NCI-H2196 (cell line): ENCODE data around the gene ZNF512B.
A peak's percentile ranks its signal among the peaks of the same experiment; 100 is the strongest.
"Not testable (repeated sequence)": the region's sequence is repeated elsewhere in the genome, so short reads cannot be mapped to it uniquely, and the experiment has no call there.

Experiments
- DNase-seq: peaks from one replicate; lab custom pipeline; 2025; ENCODE audit not compliant: unreplicated experiment; lab: John Stamatoyannopoulos, UW

ZNF512B gene, protein sequence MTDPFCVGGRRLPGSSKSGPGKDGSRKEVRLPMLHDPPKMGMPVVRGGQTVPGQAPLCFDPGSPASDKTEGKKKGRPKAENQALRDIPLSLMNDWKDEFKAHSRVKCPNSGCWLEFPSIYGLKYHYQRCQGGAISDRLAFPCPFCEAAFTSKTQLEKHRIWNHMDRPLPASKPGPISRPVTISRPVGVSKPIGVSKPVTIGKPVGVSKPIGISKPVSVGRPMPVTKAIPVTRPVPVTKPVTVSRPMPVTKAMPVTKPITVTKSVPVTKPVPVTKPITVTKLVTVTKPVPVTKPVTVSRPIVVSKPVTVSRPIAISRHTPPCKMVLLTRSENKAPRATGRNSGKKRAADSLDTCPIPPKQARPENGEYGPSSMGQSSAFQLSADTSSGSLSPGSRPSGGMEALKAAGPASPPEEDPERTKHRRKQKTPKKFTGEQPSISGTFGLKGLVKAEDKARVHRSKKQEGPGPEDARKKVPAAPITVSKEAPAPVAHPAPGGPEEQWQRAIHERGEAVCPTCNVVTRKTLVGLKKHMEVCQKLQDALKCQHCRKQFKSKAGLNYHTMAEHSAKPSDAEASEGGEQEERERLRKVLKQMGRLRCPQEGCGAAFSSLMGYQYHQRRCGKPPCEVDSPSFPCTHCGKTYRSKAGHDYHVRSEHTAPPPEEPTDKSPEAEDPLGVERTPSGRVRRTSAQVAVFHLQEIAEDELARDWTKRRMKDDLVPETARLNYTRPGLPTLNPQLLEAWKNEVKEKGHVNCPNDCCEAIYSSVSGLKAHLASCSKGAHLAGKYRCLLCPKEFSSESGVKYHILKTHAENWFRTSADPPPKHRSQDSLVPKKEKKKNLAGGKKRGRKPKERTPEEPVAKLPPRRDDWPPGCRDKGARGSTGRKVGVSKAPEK

DNA sequence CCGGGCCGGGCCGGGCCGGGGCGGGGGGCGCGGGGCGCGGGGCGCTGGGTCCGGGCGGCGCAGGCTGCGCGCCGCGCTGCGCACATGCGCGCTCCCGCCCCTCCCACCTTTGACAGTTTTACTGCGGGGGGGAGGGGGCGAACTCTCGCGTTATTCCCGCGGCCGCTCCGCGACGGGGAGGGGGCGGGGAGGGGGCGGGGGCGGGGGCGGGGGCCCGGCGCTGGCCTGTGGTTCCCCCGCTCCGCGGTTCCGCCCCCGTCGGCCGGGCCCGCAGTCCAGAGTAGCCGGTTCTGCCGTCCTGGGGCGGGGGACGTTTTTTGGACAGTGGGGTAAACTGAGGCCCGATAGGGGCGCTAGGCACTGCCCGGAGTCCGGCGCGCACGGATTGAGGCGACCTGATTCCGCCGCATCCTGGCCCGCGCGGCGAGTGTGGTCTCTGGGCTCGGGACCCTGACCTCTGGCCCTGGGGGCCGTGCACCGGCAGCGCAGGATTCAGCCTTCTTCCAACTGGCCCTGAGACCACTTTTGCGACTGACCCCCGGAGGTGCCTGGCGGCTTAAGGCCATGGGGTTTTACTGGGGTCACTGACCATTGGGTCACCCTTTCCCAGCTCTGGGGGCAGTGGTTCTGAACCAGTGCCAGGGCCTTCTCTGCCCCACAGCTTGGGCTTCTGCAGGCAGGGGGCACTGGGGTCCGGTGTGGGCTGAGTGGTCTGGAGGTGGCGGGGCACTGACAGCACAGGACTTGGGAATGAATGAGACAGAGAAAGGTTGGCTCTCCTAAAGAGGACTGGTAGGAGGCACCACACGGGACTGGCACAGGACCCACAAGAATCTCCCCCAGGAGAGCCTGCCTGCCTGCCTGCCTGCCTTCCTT lies at the start of gene ZNF512B:
TSS of gene ZNF512B (minus strand) at position 93 of the 876 bp plus-strand sequence. CDS start 1,980 bp downstream, outside the sequence.
- peak; percentile 79 for DNase-seq

DNA sequence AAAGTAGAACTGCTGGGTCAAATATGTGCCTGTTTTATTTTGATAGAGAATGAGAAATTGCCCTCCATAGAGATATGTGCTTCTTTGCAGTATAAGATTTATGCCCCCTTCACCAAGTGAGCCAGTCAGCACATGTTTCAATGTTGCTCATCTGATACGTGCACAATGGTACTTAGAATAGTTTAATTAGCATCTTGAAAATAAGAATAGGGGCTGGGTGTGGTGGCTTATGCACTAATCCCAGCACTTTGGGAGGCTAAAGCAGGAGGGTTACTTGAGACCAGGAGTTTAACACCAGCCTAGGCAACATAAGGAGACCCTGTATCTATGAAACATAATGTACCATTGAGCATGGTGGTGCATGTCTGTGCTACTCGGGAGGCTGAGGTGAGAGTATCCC lies 45.9 kb upstream of the ZNF512B start:
- no peak for DNase-seq

DNA sequence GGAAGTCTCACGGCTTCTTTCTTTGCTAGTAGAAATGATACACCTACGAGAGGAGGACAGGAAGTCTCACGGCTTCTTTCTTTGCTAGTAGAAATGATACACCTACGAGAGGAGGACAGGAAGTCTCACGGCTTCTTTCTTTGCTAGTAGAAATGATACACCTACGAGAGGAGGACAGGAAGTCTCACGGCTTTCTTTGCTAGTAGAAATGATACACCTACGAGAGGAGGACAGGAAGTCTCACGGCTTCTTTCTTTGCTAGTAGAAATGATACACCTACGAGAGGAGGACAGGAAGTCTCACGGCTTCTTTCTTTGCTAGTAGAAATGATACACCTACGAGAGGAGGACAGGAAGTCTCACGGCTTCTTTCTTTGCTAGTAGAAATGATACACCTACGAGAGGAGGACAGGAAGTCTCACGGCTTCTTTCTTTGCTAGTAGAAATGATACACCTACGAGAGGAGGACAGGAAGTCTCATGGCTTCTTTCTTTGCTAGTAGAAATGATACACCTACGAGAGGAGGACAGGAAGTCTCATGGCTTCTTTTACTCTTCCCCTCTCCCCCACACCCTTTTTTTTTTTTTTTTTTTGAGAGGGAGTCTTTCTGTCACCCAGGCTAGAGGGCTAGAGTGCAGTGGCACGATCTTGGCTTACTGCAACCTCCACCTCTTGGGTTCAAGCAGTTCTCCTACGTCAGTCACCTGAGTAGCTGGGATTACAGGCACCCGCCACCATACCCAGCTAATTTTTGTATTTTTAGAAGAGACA lies 42.8 kb upstream of the ZNF512B start:
- not testable (repeated sequence) for DNase-seq

DNA sequence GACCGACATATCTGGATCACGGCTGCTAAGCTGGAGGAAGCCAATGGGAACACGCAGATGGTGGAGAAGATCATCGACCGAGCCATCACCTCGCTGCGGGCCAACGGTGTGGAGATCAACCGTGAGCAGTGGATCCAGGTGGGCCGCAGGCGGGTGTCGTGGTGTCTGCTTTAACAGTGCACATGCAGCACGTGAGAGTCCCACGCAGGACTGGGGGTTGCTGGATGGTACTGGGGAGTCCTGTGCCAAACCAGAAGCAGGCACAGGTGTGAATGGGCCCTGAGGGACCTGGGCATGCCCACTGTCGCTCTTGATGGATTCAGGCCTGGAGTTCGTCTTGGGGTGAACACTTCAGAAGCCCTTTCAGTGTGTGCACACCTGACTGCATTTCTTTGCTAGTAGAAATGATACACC lies 41.6 kb upstream of the ZNF512B start:
- no peak for DNase-seq

DNA sequence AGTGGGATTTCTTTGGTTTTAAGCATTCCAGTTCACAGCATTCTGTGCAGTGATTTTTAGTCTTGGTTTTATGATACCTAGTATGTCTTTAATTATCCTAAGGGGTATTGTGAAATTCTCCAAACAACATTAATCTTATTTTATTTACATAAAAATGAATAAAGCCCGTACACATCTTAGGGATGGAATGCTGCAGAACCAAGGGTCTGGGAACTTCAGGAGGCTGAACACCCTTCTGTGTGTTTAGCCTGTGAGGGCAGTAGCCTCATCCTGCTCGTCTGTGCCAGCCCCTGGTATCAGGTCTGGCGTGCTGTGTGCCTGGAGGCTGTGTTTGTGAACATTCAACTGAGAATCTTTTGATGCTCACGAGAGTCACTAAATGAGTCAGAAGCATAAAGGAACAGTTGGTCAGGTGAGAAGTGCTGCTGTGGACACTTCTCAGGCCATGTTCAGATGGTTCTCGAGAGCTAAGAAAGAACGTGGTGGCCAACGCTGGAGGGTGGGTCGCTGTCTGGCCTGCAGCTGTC lies 41.0 kb upstream of the ZNF512B start:
- no peak for DNase-seq

DNA sequence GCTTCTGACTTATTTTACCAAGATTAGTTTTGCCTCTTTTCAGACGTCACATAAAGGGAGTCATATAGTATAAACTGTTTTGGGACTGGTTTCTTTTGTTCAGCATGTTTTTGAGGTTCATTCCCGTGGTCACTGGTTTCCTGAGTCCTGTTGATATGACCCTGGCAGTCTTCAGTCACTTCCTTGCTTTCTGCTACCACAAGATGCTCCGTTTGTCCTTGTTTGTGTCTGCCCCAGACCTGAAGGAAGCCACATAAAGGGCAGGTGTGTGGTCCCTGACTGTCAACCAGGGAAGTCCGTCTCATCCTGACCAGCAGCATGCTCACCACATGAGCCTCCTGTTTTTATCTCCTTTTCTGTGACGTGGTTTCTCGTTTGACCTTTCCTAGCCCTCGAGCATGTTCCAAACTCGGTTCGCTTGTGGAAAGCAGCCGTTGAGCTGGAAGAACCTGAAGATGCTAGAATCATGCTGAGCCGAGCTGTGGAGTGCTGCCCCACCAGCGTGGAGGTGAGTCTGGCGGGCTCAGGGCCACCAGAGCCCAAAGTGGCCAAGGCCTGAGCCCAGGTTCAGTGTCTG lies 40.2 kb upstream of the ZNF512B start:
- no peak for DNase-seq

DNA sequence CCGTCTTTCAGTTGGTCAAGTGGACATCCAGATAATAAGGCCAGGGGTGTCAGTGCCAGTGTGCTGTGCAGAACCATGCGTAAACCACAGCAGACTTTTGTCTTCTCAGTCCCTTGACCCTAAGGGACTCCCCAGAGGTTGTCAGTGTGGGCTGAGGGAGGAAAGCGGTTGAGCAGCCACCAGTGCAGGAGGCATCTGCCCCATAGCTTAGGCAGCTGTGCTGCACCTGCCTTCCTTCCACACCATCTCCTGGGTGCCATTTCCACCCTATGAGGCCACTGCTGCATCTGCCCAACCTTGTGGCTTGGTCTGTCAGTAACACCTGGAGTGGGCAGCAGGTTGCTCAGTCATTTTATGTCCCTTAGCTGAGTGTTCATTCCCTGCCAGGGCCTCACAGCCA lies 37.2 kb upstream of the ZNF512B start:
- peak; percentile 17 for DNase-seq

DNA sequence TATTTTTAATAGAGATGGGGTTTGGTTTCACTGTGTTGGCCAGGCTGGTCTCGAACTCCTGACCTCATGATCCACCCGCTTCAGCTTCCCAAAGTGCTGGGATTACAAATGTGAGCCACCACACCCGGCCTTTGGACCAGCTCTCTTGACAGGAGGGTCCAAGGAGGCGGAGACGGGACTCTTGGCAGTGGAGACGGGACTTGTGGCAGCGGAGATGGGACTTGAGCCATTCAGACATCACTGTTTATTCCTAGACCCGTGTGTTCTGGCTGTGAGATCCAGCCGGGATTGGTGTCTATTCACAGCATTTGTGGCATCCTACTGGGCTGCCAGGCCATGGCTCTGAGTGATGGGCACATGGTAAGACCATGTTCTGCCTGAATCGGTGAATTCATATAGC lies 36.8 kb upstream of the ZNF512B start:
- DNase-seq: no peak

DNA sequence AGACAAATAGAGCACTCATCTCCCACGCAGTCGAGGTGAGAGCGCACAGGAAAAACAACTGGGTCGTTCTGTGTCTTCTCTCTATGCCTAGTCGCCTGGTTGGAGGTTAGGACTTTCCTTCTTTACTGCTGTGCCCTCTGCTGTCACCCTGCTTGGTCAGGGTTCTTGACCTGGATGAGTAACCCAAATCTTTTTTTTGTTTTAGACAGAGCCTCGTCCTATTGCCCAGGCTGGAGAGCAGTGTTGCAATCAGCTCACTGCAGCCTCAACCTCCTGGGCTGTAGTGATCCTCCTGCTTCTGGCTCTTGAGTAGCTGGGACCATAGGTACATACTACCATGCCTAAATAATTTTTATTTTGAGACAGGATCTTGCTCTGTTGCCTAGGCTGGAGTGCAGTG lies 35.7 kb upstream of the ZNF512B start:
- DNase-seq: no peak

DNA sequence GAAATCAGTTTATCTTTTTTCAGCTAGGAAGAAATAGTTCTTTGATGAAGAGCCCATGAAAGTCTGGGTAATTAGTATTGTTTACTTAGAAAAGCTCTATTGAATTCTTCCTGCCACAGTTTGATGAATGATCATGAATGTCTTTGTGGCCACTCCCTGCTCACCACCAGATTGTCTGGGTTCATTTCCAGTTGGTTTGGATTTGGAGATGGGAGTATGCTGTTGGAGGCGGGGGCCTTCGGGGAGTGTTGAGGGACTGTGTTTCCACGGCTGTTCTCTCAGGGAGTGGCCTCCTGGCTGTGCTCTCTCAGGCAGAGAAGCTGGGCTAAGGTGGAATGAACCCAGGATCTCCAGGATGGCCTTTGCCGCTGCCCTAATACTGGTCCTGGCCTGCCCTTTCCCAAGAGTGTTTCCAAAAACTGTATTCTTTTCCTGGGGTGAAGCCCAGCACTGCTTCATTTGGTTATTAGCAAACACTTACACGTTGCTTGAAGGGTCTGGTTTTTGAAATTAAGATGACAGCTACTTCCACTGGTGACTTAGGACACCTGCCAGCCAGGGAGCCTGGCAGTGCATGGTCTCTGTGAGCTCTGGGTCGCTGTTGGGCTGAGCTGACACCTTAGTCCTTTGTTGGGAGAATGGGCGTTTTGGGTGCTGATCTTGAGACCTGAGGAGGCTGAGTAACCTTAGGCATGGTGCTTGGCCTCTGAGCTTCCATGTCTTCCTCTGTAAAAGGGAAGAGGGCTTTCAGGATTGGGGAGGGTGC lies 34.4 kb upstream of the ZNF512B start:
- DNase-seq: no peak

DNA sequence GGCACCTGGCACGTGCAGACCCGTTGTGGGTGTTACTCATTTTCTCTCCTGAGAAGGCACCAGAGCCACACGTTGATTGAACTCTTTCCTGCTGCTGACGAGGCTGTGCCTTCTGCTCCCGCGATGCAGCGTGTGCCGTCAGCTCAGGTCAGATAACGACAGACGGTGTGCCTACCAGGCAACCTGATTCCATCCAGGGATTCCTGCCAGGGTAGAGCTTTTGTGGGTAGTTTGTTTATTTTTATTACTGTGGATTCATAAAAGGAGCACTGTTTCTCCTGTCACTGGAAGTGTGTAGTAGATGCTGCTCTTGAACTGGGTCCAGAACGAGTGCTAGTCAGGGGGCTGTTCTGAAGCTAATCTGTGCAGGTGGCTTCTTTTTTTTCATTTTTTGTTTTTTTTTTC lies 31.9 kb upstream of the ZNF512B start:
- DNase-seq: peak; percentile 92

DNA sequence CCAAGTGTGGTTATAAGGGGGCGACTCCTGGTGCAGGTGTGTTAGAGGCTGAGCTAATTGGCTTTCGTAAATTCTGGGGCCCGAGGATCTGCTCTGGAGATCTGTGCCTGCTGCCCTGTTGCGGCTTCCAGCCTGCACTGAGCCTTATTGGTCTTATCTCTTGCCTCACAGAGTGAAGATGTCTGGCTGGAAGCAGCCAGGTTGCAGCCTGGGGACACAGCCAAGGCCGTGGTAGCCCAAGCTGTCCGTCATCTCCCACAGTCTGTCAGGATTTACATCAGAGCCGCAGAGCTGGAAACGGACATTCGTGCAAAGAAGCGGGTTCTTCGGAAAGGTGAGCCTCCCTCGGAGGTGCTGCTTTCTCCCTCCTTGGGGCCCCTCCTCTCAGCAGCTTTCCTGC lies 31.2 kb upstream of the ZNF512B start:
- DNase-seq: no peak

DNA sequence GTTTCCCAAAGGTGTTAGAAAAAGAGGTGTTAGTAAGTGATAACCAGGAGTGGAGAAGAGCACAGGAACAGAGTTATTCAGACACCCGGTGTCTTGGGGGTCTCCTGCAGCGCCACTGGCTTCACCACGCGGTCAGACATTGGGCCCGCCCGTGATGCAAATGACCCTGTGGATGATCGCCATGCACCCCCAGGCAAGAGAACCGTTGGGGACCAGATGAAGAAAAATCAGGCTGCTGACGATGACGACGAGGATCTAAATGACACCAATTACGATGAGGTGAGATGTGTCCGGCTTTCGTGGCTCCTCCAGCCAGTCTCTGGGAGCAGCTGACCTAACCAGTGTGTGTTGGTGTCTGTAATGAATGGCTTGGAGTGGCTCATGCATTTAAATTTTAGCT lies 13.2 kb upstream of the ZNF512B start:
- DNase-seq: no peak

DNA sequence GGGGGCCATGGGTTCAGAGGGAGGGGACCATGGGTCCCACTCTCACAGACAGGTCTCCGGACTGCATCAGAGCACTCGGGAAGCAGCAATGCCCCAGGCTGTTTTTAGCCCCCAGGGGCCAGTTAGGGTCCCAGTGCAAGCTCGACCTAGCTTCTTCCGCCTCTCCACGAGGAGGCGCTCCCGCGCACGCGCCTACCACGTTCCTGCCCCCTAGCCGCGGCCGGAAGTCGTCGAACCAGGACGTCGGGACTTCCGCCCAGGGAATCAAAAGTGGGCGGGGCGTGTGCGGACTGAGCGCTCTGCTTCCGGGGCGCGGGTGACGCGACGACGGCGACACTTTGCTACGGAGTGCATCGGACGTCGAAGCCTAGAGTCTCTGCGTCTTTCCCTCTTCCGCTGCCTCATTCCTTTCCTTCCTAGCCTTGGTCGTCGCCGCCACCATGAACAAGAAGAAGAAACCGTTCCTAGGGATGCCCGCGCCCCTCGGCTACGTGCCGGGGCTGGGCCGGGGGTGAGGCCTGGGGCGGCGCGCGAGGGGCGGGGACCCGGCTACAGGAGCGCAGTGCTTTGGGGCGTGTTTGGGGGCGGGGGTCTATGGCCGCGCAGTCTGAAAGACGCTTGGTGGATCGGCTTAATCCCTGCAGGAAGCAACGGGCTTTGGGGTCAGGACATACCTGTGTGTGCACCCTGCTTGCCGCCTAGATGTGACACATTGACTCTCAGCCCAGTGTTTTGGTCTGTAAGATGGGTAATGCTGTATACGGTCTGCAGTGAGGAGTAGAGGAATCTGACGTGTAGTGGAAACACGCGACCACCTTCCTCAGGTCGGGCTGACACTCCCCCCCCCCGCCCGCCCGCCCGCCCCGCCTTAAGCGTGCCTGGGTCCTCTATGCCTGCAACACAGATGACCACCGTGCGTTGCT lies 11.3 kb upstream of the ZNF512B start, which contains the start of gene PRPF6:
TSS of gene PRPF6 (plus strand) at position 327 of the 923 bp plus-strand sequence. CDS start at position 441, 114 bp downstream.
- DNase-seq: peak; percentile 99

DNA sequence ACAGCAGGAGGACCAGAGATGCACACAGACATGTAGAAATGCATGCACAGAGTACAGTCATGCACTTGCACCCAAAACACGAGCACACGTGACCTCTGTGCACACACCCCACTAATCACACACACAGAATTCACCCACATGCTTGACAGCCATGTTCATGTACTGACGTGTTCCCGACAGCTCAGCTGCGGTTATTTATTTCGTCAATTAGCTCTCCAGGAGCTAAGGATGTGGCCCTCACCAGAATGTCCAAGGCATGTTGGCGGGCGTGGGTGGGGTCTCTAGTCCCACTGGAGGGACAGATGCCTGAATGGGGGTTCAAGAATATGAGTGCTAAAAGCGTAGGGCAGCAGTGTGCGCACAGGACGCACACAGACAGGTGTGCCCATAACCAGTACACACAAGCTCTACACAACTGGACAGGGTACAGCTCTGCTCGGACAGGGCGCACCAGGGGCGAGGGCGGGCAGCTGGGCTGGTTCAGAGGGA lies 10.6 kb upstream of the ZNF512B start:
- no peak for DNase-seq

DNA sequence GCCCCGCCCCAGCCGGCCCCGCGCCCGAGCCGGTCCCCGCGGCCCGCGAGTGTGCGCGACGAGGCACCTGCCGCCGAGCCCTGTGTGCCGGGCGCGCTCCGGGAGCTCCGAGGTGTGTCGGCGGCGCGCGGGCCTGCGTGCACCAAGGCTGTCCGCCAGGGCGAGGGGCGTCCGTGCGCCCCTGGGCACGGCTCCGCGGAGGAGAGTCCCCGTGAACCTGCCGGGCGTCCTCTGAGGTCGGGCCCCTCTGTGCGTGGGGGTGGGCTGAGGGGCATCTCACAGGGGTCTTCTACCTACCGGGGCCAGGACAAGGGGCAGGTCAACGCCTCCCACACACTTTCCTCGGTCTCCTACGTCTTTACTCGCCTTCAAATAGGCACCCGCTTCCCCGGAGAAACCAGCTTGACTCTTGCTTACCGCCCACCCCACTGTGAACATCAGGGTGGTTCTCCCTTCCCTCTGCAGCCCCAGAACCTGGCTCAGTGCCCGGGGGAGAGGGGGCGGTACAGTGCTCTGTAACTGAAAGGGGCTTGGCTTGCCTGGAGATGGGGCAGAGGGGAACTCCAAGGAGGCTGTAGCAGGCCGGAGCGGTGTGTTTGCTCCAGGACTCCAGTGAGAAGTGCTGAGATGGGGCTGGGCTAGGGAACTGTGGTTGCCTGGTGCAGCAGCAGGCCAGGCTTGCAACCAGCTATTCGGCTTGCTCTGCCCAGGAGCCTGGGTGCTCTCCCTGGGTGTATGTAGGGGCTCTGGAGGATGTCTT lies 10.0 kb upstream of the ZNF512B start, which contains the start of gene SAMD10:
TSS of gene SAMD10 (minus strand) at position 86 of the 760 bp plus-strand sequence. CDS start 175 bp downstream, outside the sequence.
- peak; percentile 61 for DNase-seq

DNA sequence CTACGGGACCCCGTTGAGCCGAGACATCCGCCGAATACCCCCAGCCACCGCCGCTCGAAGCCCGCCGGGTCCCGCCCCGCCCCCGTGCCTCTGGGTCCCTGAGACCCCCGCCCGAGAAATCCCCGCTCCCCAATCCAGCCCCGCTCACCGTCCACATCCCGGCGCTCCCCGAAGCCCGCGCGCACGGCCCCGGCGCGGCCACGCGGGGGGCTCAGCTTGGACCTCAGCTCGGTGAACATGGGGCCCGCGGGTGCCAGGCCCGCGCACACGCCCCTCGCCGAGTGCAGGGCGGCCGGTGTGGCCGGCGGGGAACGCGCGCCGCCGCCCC lies 9.5 kb upstream of the ZNF512B start:
- no peak for DNase-seq
